H54 (cell line): ENCODE measurements around the gene KRT77.

Experiments
- DNase-seq: peaks from one replicate; pipeline ENCODE4 v3.0.0; 2011; ENCODE audit warnings: low spot score, mixed read lengths; ENCODE audit not compliant: insufficient read length
- FAIRE-seq: peaks from 3 replicates; lab custom pipeline; 2011; peaks lifted over from hg19 to GRCh38; lab: Jason Lieb, UNC
- POLR2A ChIP-seq: IDR thresholded peaks from 2 replicates; pipeline ENCODE4 v1.6.1; 2011; ENCODE audit warnings: low read depth, mild to moderate bottlenecking, low read length

Gene KRT77

DNA sequence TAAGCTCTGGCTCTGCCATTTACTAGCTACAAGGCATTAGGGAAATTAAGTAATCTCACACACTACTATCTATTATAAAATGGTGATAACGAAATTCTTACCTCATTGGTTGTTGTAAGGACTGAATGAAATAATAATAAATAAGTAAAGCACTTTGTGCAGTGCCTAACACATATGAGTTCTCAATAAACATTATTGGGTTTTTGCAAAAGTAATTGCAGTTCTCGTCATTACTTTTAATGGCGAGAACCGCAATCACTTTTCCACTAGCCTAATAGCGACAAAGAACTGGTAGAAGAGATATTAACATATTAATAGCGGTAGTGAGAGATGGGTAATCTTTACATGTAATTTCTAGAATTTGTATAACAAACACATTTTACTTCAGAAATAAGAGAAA is 9.2 kb downstream of the KRT77 start:
- no peak for FAIRE-seq

DNA sequence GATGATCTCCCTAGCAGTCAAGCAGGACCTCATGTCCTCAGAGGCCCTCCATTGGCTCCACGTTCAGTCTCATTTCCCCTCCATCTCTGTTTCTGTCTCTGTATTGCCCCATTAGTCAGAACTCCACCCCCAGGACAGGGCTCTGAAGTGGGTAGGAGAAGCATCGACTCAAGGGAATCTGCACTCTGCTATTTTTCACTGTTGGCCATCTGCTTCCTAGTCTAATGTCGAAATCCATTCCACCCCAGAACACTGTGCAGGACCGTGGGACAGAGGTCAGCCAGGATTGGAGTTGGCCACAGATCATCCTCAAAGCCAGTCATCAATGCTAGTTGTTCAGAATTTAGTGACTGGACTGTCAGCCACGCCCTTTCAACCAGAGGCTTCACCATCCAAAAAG is 10.1 kb downstream of the KRT77 start:
- DNase-seq (no peak), FAIRE-seq (no peak)
- no peak for TF ChIP-seq POLR2A

More for the DNA sequence above, 9.2 kb downstream of the KRT77 start:
- TF ChIP-seq POLR2A: no peak
- DNase-seq: no peak

DNA sequence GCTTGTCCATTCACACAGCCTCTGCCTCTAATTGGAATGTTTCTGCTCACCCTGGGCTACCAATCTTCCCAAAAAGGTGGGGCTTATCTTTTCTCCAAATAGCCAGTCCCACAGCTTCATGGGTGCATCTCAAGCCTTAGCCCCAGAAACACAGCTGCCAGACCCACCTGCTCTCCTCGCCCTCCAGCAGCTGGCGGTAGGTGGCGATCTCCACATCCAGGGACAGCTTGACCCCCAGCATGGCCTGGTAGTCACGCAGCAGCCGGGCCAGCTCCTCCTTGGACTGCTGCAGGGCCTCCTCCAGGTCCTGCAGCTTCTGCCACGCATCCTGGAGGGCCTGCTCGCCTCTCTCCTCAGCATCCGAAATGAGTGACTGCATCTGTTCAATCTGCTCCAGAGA is 11.1 kb downstream of the KRT77 start:
- TF ChIP-seq POLR2A: no peak
- DNase-seq (no peak), FAIRE-seq (no peak)

DNA sequence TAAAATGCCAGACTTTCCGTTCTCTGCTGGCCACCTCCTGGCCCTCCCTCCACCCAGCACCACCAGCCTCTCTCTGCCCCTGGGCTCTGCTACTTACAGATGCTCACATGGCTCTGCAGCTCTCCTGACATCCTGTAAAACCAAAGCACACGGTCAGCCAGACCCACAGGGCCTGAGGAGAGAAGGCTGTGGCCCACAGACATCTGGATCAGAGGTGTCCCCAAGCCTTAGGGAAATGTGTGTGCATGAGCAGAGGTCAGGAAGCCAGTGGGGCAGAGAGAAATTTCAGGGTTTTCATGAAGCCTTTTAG is 11.5 kb downstream of the KRT77 start:
- TF ChIP-seq POLR2A: no peak
- no peak for DNase-seq
- no peak for FAIRE-seq

DNA sequence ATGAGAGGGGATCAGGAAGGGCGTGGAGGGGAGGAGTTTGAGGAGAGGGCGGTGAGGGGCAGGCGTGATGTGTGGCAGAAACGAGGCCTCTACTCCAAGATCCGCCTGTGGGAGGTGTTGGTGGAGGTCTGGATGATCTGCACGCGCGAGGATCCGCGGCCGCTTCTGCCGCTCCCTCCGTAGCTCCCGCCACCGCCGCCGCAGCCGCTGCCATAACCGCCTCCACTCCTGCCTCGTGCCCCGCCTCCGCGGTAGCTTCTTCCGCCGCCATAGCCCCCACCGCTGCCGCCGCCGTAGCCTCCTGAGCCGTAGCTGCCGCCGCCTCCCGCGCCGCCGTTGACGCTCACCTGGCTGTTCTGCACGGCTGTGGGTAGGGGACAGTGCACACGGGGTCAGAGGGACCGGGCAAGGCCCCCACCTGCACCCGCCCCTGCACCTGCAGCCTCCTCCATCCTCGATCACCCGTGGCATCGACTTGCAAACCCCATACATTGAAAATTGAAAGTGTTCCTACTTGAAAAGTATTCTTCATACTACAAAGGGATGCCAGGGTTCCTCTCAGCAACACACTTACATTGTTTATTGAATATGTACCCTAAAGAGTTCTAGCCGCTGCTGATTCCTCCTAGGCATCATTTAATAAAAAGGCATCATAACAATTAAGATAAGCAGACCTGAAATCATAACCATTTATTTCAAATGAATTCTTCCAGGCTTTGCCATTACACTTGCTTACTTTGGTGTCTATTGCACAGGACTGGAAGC is 12.1 kb downstream of the KRT77 start:
- TF ChIP-seq POLR2A: no peak
- no peak for FAIRE-seq
- no peak for DNase-seq

DNA sequence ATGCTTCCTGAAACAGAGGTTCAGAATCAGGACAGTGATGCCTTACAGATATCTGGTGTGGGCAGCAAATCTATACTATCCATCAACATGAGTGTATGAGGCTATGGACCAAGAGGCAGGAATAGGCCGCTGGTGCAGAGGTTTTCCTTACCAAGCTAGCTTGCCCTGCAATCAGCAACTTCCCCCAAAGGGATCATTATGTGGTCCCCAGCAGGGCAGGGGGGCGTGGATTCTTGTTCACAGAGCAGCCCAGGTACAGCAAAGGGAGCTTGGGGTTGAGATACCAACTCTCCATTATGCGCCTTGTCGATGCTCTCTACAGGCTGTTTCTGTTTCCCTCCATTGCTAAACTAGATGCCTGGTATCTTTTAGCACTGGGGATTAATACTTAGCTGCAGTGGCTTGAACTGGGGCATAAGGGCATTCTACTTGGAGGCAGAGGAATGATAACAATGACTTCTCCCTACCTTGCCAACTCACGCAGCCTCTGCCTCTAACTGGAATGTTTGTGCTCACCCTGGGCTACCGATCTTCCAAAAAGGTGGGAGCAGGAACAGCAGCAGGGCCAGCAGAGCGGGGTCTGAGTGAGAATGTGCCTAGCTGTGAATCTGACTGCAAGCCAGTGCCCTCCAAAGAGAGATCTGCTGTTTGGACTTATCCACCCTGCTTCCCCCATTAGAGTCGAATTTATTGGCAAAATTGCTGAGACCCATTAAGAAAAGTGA is 12.8 kb downstream of the KRT77 start:
- no peak for DNase-seq
- FAIRE-seq: no peak
- TF ChIP-seq POLR2A: no peak

DNA sequence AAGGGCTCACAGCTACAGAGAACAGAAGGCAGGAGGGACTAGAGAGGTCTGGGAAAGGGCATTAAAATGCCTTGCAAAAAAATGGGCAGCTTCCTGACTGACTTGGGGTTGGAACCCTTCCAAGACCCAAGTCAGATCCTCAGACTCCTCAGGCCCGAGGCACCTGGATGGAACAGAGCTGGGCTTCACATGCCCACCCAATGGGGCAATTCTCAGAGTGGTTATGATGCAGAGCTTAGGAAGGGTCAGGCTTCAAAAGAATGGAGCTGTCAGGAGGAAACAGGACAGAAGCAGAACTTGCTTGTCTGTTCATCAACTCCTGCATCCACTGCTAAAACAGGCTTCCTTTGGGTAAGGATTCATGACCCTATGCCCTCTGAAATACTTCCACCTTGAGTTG is 13.4 kb downstream of the KRT77 start:
- no peak for TF ChIP-seq POLR2A
- DNase-seq: no peak
- FAIRE-seq: no peak

DNA sequence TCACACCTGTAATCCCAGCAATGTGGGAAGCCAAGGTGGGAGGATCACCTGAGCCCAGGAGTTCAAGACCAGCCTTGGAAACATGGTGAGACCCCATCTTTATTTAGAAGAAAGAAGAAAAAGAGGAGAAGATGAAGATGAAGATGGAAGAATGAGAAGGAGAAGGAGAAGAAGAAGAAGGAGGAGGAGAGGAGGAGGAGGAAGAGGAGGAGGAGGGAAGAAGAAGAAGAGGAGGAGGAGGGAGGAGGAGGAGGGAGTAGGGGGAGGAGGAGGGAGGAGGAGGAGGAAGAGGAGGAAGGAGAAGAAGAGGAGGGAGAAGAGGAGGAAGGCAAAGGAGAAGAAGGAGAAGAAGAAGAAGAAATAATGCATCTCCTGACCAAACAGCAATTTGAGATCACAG is 14.1 kb downstream of the KRT77 start:
- TF ChIP-seq POLR2A: no peak
- no peak for FAIRE-seq
- DNase-seq: no peak

DNA sequence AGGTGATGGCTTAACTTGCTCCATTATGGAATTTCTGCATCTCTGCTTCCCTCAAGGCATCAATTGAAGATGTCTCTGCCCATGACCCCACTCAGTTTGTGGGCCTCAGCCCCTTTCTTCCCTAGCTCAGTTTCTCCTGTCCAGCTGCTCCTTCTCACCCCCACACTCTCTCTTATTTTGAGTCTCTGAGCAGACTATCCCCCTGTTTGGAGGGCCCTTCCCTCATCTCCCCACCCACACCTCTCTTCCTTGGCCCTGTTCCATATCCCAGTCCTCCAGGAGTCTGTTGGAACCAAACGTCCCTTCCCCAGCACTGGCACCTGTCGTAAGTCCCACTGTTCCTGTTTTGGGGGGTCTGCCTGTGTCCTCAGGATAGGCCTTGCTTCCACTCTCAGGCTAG is 14.8 kb downstream of the KRT77 start:
- DNase-seq (no peak), FAIRE-seq (no peak)
- no peak for TF ChIP-seq POLR2A

DNA sequence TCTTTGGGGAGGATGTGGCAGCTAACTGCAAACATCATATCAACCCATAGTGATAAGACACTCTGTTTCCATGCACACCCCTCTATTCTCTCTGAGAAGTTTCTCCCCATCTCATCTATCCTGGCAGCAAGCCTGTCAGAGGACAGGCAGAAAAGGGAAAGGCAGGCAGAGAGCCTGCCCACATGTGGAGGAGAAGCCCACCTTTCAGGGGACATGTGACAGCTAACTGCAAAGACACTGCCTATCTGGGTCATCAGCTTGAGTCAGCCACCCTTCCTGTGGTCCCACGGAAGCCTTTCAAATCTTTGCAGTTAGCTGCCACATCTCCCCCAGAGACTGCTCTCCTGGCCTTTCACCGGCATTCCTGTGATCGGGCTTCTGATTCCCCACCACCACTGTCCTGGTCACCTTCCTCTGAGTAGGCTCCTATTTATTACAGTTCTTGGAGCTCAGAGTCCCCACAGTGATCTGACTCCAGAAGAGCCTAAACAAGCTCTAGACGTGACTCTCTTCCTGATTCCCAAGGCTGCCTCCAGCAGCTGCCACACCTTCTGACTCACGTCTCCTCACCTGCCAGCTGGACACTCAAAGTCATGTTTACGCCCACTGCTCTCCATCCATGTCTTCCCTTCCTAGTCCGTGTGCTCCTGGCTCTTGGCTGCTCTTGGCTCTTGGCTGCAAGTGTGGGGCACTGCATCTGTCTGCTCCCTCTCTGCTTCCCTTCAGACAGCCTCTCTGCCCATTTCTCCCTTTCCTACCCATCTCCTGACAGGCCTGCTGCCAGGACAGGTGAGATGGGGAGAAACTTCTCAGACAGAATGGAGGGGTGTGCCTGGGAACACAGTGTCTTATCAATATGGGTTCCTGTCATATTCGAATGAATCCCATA is 15.6 kb downstream of the KRT77 start:
- FAIRE-seq (no peak), DNase-seq (no peak)
- no peak for TF ChIP-seq POLR2A

DNA sequence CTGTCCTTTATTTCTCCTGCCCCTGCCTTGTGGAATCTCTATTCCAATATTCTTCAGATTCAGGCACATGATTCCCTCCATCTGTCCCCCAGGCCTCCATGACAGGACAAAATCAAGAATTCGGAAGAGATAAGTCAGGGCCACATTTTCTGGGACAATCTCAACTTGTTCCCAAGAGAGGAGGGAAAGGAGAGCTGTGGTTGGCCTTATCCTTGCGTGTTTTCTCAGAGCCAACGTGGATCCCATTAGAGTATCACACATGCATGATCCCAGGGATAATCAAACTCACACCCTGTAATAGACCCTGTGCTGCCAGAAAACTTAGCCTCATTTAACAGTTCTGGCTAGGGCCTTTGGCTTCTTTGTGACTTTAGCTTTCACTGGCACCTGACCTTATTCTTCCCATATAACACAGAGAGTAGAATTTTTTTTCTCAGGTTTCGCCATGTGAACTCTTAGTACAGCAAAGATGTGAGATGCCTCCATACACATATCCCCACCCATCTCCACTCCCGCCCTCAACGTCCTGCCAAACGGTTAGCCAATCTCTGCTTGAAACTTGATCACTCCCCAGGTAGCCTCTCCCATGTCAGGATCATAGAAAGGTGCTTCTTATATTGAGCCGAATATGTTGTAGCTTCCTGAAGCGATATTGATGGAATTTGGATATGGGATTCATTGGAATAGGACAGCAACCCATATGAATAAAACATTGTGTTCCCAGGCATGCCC is 16.4 kb downstream of the KRT77 start:
- DNase-seq (no peak), FAIRE-seq (no peak)
- no peak for TF ChIP-seq POLR2A

DNA sequence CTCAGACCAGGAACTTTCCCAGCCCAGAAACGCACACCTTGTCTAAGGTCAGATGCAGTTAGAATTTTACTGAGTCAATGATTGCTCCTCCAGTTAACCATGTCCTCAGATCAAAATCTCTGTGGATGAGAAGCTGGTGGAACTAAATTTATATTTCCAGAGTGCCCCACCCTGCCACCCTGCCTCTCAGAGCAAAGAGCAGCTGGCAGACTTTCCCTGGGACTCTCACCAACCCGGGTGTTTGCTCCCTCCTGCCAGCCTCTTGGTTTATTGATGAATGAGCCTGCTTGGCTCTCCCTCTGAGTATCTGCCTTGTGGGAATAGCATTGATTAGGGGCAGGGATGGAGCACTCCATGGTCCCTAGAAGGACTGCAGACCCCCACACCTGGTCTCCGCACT is 17.3 kb downstream of the KRT77 start:
- TF ChIP-seq POLR2A: no peak
- no peak for DNase-seq
- no peak for FAIRE-seq

DNA sequence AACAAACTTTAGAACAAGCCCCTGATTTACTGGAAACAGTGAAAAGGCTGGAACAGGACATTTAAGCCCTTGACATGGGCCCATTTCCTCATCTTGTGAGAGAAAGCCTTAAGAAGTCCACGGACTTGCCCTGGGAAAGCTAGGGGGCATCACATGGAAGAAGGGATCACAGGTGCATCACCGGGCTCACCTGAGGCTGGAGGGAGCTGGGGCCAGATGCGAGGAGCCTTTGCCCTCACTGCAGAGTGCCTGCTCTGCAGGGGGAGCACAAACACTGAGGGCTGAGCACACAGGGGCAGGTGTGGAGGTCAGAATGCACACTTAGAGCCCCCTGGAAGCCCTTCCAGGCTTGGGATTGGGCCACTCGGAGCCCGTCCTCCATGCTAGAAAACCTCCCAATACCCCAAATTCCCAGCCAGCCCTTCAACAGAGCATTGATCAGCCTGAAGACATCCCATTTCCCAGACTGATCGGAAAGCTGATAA is 17.9 kb downstream of the KRT77 start:
- no peak for TF ChIP-seq POLR2A
- FAIRE-seq (no peak), DNase-seq (no peak)
